Loucy (cell line): ENCODE measurements around the gene TMEM181.

Source experiments
- CTCF ChIP-seq: fragments of 200-600 bp; sonication (generic); conservative IDR thresholded peaks from 2 replicates; pipeline ENCODE4 v1.5.1; 2014; ENCODE audit warnings: mild to moderate bottlenecking, antibody characterized with exemption, low read length
- EZH2phosphoT487 ChIP-seq: fragments of 200-600 bp; IDR thresholded peaks from 2 replicates; pipeline ENCODE4 v1.6.1; 2018; ENCODE audit warnings: antibody characterized with exemption, mild to moderate bottlenecking, moderate library complexity, borderline replicate concordance

GRCh38 chr6:158586652-158587051 is 26.8 kb downstream of the TMEM181 start:
- TF ChIP-seq CTCF (no peak), EZH2phosphoT487 (no peak)
